Spinal cord (tissue), 10 donors: ENCODE measurements around the gene NADK2. TPM values are rescaled to one million over a fixed set of nuclear protein-coding genes. Genes with fewer than 3 reads are reported as not detected.
A peak's percentile ranks its signal among the peaks of the same experiment; 100 is the strongest.

Experiments
- DNase-seq, 6 donors: peaks; one replicate each; pipeline versions ENCODE4 v3.0.0 to v3.0.0-alpha.2; 2013 to 2015; ENCODE audit warnings: low spot score in 6 of 6, low read depth in 4 of 6
- H3K27ac ChIP-seq: one replicate; pipeline ENCODE4 v1.5.1; 2013; ENCODE audit warnings: low read depth, low read length, control low read depth
- H3K27me3 ChIP-seq: one replicate; pipeline ENCODE4 v1.6.1; 2013; ENCODE audit warnings: low read length; ENCODE audit not compliant: control insufficient read depth, insufficient read depth
- H3K36me3 ChIP-seq: one replicate; pipeline ENCODE4 v1.6.1; 2013; ENCODE audit warnings: low read length; ENCODE audit not compliant: control insufficient read depth, insufficient read depth
- H3K4me1 ChIP-seq: one replicate; pipeline ENCODE4 v1.6.1; 2013; ENCODE audit warnings: low read length; ENCODE audit not compliant: control insufficient read depth, insufficient read depth
- H3K4me3 ChIP-seq: one replicate; pipeline ENCODE4 v1.5.1; 2013; ENCODE audit warnings: low read depth, low read length, control low read depth
- H3K9me3 ChIP-seq: one replicate; pipeline ENCODE4 v1.6.1; 2013; ENCODE audit warnings: low read length; ENCODE audit not compliant: control insufficient read depth, insufficient read depth
- WGBS: methylation state at CpG from one replicate; pipeline ENCODE4 v1.1.5; 2013; ENCODE audit warnings: missing lambda C conversion rate; ENCODE audit not compliant: insufficient coverage; 5-methylcytosine and 5-hydroxymethylcytosine counted together
- polyA plus RNA-seq, 2 donors: library from polyadenylated mRNA; unstranded; fragments of 120-200 nt; gene quantifications; one replicate each; pipeline ENCODE4 v1.2.1, GENCODE V29; 2013; ENCODE audit not compliant: insufficient read length in 2 of 2
- total RNA-seq, 2 donors: library from RNA; depleted of rRNA in 1 of 2; stranded (reverse); fragments of 120-200 nt in 1 of 2; fragments of >200 nt in 1 of 2; gene quantifications; one replicate each; pipeline versions ENCODE4 v1.2.3 to v1.2.4, GENCODE V29; 2013 to 2014
- donor health status: healthy.

The NADK2 gene
- total and polyA plus RNA-seq, 4 donors, result 58.5 to 90.4 (median 78.8) TPM

DNA sequence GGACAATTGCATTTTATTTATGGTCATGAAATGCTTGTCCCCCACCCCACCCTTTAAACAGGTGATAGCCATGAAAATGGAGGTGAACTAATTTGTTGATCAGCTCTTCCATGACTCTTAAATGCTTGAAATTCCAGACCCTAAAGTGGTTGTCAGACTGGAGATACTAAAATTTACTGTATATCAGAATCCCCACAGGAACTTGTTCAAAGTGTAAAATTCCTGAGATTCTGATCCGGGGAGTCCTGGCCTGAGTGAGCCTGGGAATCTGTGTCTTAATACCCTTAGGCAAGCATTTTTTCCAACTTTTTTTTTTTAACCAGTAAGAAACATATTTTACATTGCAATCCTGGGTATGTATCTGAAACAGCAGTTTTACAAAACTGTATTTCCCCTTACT, 85.1 kb downstream of the NADK2 start:
- DNase-seq, result no peak
- Histone ChIP-seq H3K36me3 (peaks cover 19% of the 10 kb centered on the region), H3K27me3 (no peaks in the 10 kb centered on the region), H3K4me3 (no peak overlapping the region), H3K4me1 (peaks cover 10% of the 10 kb centered on the region), H3K9me3 (no peaks in the 10 kb centered on the region), H3K27ac (no peak overlapping the region)
- no CpG with 5 or more reads among the region's 1 CpG for WGBS

DNA sequence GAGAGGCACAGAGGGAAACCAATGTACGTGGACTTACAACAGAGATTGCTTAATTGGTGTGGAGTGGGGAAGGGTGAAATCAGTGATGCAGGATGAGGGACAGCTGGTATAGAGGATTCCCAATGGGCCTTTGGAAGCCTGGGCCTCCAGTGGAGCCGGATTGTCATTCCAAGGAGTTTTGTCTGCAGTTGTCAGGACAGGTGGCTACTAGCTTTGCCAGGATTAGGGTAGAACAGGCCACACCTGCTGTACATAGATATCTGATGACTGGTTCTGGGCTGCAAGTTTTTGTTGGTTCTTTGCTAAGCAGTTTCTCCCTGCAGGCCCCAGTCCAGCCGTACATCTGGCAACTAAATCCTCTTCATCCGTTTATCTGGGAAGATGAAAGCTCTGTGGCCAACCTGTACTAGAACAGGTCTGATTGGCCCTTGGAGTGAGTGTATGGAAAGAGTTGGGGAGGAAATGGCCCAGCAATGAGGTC, 85.6 kb downstream of the NADK2 start:
- Histone ChIP-seq H3K27me3 (no peaks in the 10 kb centered on the region), H3K27ac (no peak overlapping the region), H3K36me3 (peaks cover 19% of the 10 kb centered on the region), H3K9me3 (no peaks in the 10 kb centered on the region), H3K4me3 (no peak overlapping the region), H3K4me1 (peaks cover 10% of the 10 kb centered on the region)
- 75% methylated on average over 2 of the region's 4 CpGs for WGBS
- DNase-seq, result no peak

DNA sequence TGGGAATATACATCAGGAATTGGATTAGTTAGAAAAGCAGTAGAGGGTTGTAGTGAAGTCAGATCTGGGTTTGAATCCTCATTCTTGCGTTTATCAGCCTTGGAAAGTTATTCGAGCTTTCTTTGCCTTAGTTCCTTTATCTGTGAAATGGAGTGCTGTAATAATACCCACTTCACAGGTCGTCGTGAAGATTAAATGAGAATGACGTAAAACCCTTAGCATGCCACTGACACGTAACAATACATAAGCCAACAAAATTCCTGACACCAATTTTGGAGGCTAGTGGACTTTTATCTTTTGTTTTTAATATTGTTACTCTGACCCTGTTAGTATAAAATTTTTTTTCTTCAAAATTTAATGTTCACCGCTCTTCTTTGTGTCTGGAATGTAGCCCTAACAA, 86.4 kb downstream of the NADK2 start:
- no peaks in the 10 kb centered on the region for H3K27me3 ChIP-seq
- H3K36me3 ChIP-seq, result peaks cover 19% of the 10 kb centered on the region
- no peaks in the 10 kb centered on the region for H3K9me3 ChIP-seq
- H3K4me3 ChIP-seq, result no peak overlapping the region
- H3K27ac ChIP-seq, result no peak overlapping the region
- no CpG with 5 or more reads among the region's 7 CpGs for WGBS
- no peak for DNase-seq
- H3K4me1 ChIP-seq, result peaks cover 10% of the 10 kb centered on the region

DNA sequence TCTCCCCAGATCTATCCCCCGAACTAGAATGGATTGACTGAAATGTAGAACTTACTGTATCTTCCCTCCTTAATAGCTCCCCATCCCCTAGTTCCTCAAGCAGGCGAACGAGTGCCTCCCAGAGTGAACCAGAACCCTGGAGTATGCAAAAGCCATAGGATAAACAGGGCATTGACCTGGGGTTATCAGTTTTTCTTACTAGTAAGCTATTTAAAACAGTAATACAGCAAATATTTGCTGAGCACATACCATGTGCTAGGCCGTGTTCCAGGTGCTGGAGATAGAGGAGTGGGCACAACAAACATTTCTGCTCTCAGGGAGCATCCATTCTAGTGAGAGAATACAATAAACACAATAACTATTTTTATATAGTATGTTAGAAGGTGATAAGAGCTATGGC, 88.0 kb downstream of the NADK2 start:
- Histone ChIP-seq H3K36me3 (peaks cover 15% of the 10 kb centered on the region), H3K27ac (no peak overlapping the region), H3K4me3 (no peak overlapping the region), H3K27me3 (no peaks in the 10 kb centered on the region), H3K9me3 (no peaks in the 10 kb centered on the region), H3K4me1 (peaks cover 10% of the 10 kb centered on the region)
- no CpG with 5 or more reads among the region's 4 CpGs for WGBS
- DNase-seq, result no peak

DNA sequence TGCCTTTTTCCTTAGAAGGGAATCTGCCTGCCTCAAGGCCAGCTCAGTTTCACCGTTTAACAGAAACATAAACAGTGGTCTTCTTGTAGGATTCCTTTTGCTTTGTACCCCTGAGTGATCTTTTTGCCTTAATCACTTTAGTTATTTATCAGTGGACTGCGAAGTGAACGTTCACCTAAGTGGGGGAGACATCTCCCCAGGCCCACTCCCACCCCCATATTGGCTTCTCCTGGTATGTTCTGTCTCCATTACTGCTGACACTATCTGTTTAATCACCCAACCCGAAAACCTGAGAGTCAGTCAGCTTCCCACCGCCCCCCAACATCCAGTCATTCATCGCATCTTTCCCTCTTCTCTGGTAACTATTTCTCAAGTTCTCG, 88.4 kb downstream of the NADK2 start:
- Histone ChIP-seq H3K4me3 (no peak overlapping the region), H3K27ac (no peak overlapping the region), H3K27me3 (no peaks in the 10 kb centered on the region), H3K9me3 (no peaks in the 10 kb centered on the region), H3K4me1 (peaks cover 10% of the 10 kb centered on the region), H3K36me3 (peaks cover 15% of the 10 kb centered on the region)
- 76% methylated on average over 6 of the region's 7 CpGs for WGBS
- DNase-seq, result no peak

DNA sequence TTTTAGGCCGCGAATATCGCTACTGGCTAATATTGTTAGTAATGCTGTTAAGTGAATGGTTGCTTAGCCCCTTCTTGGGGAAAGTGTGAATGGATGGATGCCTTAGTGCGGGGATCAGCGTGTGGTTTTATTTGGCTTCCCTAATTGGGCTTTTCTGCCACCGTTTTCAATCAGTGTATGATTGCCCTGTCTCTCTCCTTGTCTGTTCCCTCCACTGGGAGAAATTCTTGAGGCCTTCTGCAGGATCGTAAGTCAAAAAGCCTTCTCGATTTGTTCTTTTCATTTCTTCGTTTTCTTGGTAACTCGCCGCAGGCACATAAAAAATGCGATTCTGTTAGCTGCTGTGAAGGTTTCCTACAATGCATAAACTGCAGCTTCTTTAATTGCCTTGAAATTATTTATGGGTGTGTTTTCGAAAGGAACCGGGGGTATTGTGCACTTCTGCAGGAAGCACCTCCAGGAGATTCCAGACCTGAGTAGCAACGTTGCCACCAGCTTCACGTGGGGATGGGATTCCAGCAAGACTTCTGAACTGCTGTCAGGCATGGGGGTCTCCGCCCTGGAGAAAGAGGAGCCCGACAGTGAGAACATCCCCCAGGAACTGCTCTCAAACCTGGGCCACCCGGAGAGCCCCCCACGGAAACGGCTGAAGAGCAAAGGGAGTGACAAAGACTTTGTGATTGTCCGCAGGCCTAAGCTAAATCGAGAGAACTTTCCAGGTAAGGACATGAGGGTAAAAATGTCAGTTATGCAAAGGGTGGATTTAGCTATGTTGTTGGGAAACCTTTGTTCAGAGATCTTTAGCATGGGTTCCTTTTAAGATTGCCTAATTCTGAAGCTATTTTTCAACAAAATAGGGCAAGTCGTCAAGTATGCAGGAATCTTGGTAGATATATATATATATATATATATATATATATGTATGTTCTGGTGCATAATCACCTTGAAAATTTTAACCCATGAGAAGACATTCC, 89.1 kb downstream of the NADK2 start:
- Histone ChIP-seq H3K36me3 (peaks cover 15% of the 10 kb centered on the region), H3K9me3 (no peaks in the 10 kb centered on the region), H3K4me1 (peaks cover 10% of the 10 kb centered on the region), H3K27ac (peak overlapping the region; percentile 76), H3K4me3 (peak overlapping the region; percentile 72), H3K27me3 (no peaks in the 10 kb centered on the region)
- WGBS, result under 1% methylated on average over 21 of the region's 24 CpGs
- no peak for DNase-seq

DNA sequence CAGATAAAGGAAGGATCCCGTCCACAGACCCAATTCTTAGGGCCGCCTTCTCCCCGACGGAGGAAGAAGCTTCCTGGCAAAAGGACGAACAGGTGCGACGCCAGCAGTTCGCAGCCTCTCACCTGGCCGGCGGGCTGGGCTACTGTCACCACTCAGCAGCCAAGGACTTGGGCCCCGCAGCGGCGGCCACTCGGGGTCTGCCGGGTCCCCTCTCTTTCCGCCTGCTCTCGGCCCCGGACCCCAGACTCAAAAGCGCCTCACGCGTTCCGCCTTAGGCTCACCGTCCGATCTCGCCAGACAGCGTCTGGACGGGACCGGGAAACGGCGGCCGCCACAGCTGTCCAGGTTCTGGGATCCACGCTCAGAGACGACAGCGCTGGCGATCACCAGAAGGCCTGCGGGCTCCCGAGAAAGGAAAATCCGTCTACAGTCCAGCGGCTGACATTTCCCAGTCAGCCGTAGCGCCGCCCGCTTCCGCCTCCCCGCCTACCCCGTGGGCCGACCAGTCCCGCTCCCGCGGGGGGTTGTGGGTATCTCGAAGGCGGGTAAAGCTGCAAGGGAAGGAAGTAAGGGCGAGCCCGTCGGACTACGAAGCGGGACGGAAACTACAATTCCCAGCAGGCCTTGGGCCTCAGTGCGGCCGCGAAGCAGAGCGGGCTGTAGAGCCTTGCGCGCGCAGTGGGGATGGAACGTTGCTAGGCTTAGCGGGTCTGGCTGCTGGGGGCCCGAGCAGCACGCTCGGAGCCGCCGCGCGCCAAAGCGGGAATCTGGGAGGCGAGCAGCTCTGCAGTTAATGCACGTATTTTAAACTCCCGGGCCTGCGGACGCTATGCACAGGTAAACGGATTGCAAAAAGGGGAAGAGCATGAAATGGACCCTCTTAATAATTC, 90.0 kb downstream of the NADK2 start, which contains the start of the genes LMBRD2 and SKP2:
Gene LMBRD2, minus strand, starts transcription at position 454 of the 890 bp plus-strand sequence. CDS start 8,538 bp downstream, outside the sequence.
Gene SKP2, plus strand, starts transcription at position 678 of the 890 bp plus-strand sequence. Its CDS starts 152 bp downstream, at position 830.
- WGBS, result under 1% methylated on average over 81 of the region's 81 CpGs

DNA sequence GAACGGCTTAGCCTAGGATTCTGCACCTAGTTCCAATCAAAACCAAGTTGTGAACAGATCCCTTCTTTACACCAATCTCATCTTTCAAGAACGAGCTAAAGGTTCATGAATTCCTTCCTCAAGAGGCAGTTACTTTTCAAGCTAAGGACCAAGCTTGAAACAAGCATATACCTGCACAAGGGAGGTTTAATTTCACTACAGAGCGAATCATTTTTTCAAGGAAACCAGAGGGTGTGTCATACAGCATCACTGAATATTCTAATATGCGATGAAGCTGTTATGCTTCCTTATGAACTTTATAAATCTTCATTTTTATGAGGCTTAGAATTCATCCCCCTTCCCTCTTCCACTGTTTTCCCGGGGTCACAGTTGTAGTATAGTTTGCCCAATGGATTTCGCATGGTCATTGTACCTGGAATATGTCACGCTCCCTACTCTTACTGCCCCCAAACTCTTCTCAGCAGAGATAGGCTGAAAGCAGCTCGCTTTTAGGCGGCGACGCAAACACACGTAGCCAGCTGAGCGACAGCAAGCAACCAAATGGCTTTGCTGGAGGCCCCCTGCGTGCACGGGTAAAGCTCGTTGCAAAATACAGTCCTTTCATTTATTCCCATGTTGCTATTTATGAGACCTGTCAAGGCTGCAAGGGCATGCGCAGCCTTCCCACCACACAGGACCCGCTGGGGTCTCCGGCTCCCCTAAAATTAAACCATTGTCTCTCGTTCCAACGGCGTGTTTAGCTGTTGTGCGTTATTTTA, 90.9 kb downstream of the NADK2 start:
- peaks cover 10% of the 10 kb centered on the region for H3K36me3 ChIP-seq
- no peaks in the 10 kb centered on the region for H3K27me3 ChIP-seq
- H3K27ac ChIP-seq, result peak overlapping the region; percentile 76
- WGBS, result 6% methylated on average over 14 of the region's 23 CpGs
- peak overlapping the region; percentile 72 for H3K4me3 ChIP-seq
- peaks cover 10% of the 10 kb centered on the region for H3K4me1 ChIP-seq
- peak in 4 of 6 donors; percentile 19 to 85 (median 48) for DNase-seq
- H3K9me3 ChIP-seq, result no peaks in the 10 kb centered on the region

More for the DNA sequence above, 90.0 kb downstream of the NADK2 start, which contains the start of the genes LMBRD2 and SKP2:
- DNase-seq, result peak; percentile 95 to 100 (median 98)
- Histone ChIP-seq H3K36me3 (peaks cover 12% of the 10 kb centered on the region), H3K4me3 (peak within 1 kb of the TSS; percentile 72), H3K9me3 (no peaks in the 10 kb centered on the region), H3K27ac (peak within 1 kb of the TSS; percentile 76), H3K4me1 (peaks cover 10% of the 10 kb centered on the region), H3K27me3 (no peaks in the 10 kb centered on the region)

DNA sequence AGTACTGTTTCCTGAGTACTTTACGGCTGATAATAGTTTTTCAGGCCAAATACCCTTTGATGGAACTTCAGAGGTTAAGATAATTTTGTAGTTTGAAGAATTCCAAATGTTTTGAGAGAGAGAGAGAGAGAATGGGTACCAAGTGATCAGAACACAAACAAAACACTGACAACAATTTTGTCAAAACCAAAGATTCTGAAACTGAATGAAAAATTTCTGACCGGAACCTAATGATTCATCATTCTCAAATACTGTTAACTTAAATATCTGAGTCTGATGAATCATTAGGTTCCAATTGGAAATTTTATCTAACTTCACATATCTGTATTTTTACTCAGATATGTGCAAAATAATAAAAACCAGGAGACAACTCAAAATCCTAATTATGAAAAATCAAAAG, 94.0 kb downstream of the NADK2 start:
- Histone ChIP-seq H3K27me3 (no peaks in the 10 kb centered on the region), H3K4me1 (peaks cover 2% of the 10 kb centered on the region), H3K9me3 (no peaks in the 10 kb centered on the region), H3K4me3 (no peak overlapping the region), H3K36me3 (no peaks in the 10 kb centered on the region), H3K27ac (no peak overlapping the region)
- DNase-seq, result no peak
- no CpG with 5 or more reads among the region's 2 CpGs for WGBS
